Stimulated activated CD4-positive, alpha-beta T cell treated with anti-CD3 and anti-CD28 coated beads, TNF-alpha, amount 100 ng/mL, for 48 hours (primary cell): ENCODE measurements around the gene SLN.

Experiments used
- DNase-seq, 3 donors: peaks; one replicate each; pipeline ENCODE4 v3.0.0-alpha.2; 2020; ENCODE audit warnings: low read depth in 3 of 3

SLN gene

DNA sequence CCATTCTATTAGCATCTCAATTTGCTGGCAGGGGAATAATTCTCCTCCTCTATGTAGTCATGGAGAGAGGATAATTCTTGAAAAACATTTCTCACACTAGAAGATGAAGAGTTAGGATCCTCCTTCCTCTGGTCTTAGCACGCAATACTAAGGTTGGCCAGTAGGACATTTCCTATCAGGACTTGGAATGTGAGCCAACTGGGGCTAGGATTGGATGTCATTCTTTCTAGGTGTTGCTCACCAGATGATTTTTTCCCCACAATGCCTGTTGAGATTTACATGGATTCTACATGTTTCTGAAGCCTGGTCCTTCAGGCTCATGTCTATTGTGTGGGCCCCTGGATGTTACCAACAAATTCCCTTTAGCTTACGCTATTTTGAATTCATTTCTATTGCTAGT lies 28.0 kb downstream of the SLN start:
- no peak for DNase-seq

DNA sequence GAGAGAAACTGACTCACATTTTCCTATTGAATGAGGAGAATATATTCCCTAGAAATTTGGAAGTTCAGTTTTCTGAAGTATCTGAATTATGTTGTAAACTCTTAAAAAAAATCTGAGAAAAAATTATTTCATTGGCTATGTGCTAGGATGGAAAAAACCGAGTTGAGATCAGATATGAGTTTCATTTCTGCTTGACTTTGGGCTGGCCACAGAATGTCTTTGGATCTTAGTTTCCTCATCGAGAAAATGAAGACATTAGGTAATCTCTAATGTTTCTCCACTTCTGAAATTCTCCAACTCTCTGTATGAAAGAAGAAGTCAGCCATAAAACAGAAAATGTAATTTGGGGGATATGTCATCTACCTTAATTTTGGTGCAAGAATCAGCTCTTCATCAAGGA lies 28.8 kb downstream of the SLN start:
- DNase-seq, result no peak

DNA sequence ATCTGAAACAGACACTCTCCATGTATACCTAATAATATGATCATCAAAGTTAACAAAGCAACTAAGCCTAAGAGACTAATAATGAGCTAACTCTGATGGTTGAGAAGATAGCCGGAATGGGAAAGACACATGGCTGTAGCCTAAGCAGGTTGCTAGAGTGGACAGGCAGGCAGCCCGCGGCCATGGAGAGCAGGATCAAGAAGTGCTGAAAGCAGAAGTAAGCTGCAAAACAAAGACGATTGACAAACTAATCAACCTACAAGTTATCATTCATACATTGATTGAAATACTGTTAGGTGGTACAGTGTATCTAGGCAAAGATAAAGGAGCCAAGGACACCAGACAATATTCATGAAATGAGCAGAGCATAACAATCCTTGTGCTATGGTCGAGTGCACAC lies 29.3 kb downstream of the SLN start:
- DNase-seq, result no peak

DNA sequence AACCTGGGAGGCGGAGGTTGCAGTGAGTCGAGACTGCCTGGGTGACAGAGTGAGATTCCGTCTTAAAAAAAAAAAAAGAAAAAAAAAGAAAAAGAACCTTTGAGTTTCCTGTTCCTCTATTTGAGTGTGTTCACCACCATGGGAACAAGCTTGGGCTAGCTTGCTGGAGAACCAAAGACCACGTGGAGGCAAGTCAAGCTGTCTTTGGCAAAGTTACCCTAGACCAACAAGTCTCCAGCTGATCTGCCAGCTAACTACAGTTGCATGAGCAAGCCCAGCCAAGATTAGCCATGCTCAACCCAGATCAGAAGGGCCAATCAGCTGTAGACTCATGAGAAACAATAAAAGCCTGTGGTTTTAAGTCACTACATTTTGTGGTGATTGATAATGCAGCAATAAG lies 29.7 kb downstream of the SLN start:
- DNase-seq, result no peak

DNA sequence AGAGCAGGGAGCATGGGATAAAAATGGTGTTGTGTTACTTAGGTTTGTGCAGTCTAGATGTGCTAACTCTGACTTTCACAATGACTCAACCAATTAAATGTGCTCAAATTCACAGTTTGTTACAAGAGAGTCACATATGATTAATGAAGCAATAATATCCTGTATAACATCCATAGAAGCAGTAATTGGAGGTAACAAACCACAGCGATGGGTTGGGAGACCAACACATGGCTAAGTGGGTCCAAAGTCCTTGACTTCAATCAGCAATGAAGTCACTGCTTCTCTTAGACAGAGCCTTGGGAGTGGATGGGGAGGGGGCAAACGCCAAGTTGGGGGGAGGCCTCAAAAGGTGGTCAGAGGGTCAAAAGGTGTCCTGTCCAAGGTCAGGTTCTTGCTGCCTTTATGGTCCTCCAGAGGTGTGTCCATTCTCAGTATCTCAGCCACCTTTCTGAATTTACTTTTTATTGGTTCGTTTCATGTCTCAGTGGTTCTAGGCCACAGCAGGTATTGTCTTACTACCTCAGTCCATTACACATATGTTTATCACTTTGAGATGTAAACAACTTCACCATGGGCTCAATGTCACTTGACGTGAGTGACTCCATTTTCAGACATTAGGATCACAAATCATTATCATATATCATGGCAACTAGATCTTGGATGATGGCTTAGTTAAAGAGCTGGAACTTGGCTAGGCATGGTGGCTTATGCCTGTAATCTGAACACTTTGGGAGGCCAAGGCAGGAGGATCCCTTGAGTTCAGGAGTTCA lies 32.4 kb downstream of the SLN start:
- no peak for DNase-seq

DNA sequence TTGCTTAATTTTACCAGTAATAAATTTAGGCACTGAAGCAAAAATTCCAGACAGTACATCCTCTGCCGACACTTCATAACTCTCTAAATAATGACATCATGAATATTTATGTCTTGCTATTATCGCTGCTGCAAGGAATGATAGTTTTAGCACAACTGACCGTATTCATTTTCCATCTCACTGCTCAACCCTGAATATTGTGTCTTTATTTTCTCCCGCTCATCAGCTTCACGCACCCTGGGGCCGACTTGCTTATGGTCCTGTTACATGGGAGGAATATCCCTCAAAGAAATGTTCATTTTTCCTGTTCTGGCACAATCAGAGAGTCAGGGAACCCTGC lies 33.3 kb downstream of the SLN start:
- no peak for DNase-seq

DNA sequence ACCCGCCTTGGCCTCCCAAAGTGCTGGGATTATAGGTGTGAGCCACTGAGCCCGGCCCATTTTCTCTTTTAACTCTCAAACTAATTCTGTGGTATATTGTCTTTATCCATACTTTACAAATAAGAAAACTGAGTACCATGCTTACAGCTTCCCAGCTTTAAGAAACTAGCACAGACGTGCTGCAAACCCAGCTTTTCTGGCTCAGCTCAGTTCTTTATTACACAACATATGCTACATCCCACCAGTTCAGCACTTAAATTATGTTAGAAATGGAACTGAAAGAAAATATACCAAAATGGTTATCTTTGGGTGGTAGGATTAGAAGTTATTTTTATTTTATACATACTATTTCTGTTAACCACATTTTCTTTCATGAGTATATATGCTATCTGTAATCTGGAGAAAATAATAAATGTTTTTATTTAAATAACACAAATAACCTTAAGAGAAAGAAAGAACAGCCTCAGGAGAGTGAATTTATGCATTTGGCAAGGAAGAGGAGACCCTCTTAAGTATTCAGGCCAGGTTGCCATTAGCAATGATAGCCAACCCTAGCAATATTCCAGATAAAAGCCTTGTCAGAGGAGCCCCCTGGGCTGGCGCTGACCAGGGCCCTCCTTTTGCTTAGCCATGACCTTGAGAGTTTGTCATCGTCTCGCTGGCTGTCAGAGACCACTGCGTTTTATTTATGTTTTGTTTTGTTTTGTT lies 33.8 kb downstream of the SLN start:
- no peak for DNase-seq

DNA sequence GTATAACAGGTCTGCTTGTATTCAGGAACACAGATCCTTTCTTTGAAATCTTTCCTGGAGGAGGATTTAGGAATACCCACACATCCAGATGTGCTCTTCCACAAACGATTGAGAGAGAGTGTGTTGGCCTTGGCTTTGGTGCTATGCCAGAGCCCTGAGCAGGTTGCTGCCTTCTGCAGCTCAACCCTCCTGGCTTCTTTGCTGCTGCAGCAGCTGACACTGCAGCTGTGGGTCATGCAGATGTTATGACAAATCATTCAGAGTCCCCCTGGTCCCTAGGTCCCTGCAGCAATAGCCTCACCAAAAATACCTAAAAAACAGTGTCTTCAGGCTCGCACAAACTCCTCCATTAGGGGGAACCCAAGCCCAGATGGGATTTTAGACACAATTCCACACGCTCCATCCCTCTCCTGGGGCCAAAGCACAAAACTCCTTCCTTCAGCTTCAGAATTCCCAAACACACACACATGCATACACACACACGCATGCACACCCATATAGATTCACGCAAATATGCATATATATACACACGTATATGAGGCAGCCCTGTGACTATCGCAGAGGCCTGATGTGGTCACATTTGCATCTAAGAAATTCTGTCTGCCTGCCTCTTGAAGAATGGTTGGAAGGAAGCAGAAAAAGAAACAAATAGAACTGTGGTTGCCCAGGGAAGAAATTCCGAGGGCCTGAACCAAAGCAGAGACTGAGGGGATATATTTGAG lies 35.4 kb downstream of the SLN start:
- no peak for DNase-seq

DNA sequence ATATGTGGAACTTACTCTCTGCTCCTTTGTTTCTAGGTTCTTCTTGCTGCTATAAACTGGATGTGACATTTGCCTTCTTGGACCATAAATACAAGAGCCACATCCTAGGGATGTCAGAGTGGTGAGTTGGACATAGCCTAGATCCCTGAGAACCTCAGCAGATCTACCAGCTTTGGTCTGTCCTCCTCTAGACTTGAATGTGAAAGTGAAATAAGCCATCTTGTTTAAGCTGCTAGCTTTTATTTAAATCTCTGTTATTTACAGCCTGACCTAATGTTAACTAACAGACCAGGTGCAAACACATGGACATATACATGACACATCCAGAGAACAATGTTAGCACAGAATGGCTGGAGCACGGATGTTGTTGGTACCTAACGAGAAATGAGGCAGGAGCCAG lies 36.0 kb downstream of the SLN start:
- DNase-seq, result no peak

DNA sequence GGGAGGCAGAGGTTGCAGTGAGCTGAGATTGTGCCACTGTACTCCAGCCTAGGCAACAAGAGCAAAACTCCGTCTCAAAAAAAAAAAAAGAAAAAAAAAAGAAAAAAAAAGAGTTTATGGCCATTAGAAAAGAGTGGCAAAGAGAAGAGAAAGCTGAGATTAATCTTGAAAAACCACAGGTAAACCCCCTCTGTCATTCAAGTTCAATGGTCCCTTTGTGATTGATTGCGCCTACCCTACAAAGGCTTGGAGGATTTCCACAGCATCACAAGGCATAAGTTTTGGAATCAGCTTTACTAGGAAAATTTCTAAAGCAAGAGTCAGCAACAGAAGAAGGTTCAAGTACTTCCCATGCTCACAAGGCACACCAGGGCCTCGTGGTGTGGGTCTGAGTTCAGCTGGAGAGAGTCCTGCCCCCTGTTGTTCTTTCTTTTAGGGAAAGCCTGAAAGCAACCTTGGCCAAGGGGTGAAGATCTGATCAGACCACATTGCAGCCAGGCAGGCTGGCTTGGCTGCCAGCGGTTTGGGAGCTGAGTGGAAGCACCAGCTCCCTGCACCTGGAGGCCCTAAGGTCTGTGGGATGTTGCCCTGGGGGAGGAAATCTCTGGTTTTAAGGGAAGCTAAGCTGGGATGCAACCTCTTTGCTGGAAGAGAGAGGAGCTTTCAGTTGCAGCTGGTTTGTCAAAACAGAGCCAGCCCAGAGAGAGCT lies 41.8 kb downstream of the SLN start:
- DNase-seq, result no peak

DNA sequence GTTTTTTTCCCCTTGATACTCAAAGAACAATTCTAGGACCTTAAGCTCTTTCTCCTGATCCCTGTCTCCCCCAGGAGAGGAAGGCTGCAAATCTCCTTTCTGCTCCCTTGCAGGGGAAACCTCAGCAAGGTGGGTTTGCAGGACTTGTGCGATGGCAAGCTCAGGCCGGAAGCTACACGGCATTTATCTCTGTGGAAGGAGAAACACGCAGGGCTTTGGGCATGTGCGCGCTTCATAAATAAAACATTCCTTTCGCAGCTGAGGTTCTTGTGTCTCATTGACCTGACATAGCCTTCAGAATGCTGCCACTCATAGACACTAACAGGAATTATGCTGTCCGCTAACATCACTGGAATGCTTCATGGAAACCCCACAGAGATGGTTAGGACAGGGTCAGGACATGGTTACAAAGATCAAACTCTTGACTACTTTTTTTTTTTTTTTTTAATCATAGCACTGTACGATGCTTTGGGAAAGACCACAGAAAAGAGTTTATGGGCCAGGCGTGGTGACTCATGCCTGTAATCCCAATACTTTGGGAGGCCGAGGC lies 42.6 kb downstream of the SLN start:
- DNase-seq, result no peak

DNA sequence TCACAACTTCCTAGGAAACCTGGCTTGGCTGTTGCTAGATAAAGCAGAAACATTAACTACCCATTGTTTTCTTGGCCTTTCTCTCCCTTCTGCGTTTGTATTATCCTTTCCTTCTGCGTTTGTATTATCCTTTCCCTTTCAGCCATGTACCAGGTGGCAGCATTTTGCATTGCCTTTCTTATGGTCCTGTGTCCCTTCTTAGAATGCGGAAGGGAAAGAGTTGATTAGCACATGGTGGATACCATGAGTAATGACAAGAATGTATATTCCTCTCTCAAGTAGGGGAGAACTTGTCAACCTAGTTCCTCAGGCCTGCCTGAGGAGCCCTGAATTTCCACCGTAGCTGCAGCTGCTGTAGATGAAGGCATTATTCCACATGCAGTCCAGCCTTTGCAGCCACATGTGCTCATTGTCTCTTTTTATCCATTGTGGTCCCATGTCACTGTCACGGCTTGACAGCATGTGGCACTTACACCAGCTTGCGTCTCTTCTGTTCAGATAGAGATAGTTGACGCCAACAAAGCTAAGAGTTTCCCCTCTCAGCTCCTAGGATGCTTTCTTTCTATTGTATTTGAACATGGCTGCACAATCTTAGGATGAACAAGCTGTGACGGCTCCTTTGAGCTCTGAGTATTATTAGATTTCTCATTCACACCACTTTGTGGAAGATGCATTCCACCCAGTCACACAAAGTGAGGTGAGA lies 44.8 kb downstream of the SLN start:
- no peak for DNase-seq

DNA sequence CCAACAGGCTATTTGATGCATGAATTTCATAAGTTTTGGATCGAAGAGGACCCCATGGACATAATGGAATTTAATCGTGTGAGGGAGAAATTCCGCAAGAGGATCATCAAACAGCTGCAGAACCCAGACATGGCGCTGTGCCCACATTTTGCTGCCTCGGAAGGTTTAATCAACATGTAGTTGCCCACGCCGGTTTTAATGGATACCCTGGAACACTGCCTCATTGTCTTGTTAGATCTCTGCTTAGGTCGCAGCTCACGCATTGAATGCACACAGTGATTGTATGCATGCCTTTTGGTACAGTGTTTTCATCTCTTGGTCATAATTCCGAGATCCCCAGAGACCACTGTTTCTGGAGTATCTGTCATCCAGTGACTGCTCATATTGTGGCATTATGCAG lies 46.8 kb downstream of the SLN start:
- DNase-seq, result no peak

DNA sequence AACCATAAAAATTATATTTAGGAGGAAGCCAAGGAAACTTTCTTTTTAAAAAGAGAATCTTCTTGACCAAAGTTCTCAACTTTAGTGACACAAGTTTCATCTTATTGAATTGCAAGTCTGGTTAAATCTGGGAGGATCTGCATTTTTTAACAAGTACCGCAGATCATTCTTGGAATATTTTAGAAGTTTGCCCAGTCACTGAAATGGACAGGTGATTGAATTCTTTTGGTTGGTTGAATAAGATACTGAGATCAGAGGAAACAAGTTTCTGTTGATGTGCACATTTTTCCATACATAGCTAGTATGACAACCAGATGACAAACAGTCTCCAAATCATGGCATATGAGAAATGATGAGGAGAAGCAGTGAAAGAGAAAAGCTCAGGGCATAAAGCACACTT lies 50.2 kb downstream of the SLN start:
- DNase-seq, result no peak

DNA sequence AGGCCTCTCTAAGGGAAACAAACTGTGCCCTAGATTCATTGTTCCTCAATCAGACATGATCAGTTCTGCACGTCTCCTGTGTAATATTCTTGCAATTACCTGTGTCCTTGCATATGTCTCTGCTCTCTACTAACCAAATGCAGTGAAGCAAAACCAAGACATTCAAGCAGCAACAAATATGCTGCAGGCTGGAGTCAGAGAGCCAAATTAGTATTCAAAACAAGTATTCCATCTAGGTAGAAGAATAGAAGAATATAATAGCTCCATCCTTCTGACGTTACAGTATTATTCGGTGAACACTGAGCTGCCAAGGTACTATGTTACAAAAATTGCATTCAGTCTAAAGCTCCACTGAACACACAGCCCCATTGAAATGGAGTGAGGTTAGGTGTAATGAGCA lies 51.8 kb downstream of the SLN start:
- no peak for DNase-seq

DNA sequence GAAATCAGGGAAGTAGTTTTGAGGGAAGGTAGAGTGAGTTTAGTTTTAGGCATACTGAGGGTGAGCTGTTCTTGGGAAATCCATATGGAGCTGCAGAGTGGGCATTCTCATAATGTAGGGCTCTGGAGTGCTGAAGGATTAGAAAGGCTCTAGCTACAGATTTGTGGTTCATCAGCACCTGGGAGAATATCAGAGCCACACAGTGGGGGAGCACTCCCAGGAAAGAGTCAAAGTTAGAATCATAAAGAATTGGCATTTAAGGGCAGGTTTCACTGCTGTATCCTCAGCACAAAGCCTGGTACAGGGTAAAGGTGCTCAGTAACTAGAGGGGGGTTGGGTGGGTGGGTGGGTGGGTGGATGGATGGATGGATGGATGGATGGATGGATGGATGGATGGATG lies 52.5 kb downstream of the SLN start:
- no peak for DNase-seq
